ENCODE measurements around the gene CCNY.
"Not testable (repeated sequence)": the region's sequence is repeated elsewhere in the genome, so short reads cannot be mapped to it uniquely, and the experiment has no call there.

The CCNY gene

DNA sequence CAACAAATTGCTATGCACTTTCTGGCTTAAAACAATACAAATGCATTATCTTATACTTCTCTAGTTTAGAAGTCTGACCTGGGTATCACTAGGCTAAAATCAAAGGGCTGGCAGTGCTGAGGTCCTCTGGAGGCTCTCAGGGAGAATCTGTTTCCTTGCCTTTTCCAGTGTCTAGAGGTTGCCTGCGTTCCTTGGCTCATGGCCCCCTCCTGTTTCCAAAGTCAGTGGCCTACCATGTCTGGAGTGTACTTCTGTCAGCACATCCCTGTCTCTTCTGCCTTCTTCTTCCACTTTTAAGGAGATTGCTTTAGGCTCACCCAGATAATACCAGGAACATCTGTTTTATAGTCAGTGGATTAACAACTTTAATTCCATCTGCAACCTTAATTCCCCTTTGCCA lies 52.4 kb downstream of the CCNY start:
- no peak for DNase-seq

GRCh38 chr10:35390161-35390840 lies 54.0 kb downstream of the CCNY start:
- DNase-seq, result no peak

DNA sequence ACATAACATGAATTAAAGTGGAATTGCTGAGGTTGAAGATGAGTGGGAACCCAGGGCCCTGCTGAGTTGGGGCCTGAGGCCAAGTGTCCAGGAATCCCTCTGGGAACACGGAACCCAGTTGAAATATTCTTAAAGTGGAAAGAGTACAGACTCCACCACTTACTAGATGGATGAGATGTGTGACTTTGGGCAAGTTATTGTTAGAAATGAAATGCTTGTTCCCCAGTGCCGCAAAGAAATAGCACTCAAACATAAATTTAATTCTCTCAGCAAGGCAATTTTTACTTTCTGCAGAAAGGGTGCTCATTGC lies 54.5 kb downstream of the CCNY start:
- DNase-seq, result no peak

DNA sequence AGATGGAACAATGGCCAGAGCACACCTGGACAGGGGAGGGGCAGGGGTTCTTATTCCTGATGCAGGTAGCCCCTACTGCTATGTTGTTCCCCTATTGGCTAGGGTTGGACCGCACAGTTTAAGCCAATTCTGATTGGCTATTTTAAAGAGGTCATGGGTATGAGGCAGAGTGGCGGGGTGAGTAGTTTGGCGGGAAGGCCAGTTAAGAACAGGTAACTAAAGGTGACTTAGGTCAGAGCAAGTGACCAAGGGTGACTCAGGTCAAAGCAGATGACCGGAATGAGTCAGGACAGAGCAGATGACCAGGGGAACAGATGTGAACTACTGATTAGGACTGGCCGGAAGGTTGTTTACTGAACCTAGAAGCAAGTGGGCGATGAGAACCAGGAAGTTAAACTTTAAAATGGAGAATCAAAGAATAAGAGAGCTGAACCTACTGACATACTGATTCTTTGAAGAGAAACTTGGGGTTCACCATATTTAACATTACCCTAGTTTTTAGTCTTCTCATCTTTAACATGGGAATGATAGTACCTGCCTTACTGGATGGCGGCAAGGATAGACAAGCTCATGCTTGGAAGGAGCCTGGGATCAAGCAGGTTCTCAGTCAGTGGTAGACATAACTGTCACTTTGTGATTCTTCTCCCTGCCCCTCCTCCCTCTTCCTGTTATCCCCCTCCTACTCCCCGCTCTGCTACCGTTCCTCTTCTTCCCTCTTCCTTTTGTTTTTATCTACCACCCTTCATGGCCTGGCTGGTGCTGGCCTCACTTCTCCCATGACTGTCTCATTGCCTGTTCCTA lies 55.0 kb downstream of the CCNY start:
- DNase-seq, result no peak

DNA sequence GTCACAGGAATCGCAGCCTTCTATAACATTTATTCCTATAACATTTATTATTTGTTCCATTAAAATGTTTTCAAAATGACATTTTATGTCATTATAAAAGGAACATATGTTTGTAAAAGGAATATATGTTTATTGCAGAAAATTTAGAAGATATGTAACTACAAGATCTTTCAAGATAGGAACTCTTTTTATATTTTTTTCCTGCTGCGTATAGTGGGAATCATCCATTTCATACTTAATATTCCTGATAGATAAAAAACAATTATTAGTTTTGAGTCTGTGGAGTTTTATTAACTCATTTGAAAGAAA lies 55.6 kb downstream of the CCNY start:
- no peak for DNase-seq

DNA sequence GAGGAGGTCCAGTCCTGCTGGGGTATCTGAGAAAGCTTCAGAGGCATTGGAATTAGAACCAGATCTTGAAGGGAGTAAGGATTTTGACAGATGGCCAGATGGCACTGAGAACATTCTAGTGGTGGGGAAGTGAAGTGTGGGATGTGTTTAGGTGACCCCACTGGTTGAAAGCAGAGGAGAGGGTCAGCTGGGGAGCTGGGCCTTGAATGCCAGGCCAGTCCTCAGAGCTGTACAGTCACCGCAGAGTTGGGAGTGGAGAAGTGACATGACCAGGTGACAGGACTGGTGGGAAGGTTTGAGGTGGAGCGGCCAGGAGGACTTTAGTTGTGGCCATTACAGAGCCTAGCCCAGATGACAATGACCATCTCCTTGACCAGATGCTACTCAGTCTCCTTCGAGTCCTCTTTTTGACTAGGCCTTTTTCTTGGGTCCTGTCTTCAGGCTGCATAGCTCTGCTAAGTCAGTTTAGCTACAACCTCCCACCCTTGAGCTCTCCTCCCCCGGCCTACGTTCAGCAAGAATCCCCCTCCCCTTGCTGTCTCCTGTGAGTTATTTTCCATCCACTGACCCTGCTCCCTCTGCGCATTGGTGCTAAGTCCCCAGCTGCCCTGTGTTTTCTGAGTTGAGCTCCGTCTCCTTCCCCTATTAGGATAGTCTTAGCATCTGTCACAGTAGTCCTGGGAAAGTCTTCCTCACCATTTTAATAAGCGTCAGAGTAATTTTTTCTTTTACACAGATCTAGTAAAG lies 56.3 kb downstream of the CCNY start:
- DNase-seq, result no peak

DNA sequence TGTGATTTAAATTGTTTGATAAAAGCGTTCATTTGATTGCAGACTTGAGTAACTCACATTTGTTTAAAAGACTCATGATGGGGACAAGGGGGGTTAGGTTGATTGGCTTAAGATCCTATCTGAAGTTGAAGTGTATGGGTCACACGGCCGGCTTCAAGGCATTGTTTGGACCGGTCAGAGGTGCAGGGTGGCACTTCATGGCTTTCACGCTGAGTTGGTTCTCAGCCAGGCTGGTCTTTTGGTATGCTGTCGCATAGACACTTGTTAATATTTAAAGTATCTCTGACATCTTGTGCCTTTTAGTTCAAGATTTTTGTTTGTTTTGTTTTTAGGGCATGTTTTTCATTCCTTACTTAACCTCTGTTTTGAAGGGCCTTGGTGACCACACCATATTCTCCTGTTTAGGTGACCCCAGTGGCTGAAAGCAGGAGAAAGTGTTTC lies 58.1 kb downstream of the CCNY start:
- DNase-seq, result no peak

DNA sequence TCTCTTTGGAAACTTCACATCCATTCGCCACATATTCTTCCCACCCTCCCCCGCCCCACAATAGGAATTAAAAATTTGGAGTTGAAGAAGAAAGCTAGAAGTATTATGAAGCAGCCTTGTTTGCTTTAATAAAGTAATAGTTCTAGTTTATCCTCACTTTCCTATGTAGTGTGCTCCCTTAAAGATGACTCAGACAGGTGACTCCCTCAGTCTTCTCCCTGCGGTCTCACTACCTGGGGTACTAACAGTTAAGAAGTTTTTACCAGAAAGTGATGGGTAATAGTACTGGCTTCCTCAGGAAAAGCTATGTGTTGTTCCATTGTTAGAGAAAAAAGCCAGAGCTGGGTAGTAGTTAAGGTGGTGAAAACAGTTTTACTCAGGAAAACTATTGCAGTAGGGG lies 58.6 kb downstream of the CCNY start:
- DNase-seq, result no peak

GRCh38 chr10:35396560-35397434 lies 60.5 kb downstream of the CCNY start:
- DNase-seq, result no peak

- no peak for DNase-seq
These were observed 61.6 kb downstream of the CCNY start for GRCh38 chr10:35397953-35398352.

GRCh38 chr10:35398355-35398754 lies 62.0 kb downstream of the CCNY start:
- no peak for DNase-seq

DNA sequence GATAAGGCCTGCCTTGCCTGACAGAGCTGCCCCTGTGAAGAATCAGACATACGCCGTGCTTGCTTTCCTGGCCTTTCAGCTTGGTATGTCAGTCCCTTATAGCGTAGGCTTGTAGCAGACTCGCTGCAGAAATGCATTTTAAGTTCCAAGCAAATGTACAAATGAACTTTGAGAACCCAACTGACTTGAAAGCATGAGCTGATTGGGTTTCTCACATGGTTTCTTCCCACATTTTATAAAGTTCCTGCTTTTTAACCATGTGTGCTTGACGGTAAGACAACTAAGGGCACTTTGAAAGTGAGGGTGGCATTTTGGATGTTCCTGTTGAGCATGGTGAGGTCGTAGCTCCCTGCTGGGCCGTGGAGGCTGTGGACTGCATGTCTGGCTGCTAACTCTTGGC lies 62.6 kb downstream of the CCNY start:
- DNase-seq, result no peak

DNA sequence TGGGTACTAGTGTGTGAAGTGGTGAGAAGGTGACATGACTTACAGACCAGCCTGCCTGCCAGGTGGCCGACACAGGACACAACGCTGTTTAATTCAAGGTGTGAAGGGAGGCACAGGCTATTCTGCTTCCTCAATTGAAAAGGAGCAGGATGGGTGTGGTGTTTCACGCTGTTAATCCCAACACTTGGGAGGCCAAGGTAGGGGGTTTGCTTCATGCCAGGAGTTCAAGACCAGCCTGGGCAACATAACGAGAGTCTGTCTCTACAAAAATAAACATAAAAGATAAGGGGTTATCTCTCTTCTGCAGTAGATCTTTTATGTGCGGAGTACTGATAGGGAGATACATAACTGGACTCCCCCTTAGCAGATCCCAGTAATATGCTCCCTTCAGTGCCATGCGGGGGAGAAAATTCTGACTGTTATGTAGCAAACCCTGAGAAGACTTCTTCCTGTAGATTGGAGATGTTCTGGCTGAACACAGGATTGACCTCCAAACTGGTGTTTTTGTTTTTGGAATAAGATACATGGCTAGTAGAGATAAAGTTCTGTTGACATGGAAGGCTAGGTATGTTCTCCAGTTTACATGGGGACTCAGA lies 63.2 kb downstream of the CCNY start:
- DNase-seq, result no peak

- DNase-seq, result no peak
These were observed 64.4 kb downstream of the CCNY start for GRCh38 chr10:35400595-35401268.

DNA sequence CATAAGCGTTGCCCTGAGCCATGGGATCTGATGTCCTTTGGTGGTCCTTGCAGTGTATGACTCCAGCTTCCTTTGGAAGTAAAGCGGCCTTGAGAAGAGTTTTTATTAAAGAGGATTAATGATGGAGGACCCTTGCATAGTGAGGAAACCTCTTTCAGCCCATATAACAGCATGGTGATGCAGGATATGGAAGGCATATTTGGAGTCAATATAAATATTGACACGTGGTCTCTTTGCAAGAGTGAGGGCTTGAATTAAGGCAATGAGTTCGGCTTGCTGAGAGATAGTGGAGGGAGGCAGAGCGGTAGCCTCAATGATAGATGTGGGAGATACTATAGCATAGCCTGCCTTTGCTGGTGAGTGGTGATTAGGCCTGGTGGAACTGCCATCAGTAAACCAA lies 67.2 kb downstream of the CCNY start:
- DNase-seq, result not testable (repeated sequence)

GRCh38 chr10:35404077-35404476 lies 67.8 kb downstream of the CCNY start:
- DNase-seq, result not testable (repeated sequence)

DNA sequence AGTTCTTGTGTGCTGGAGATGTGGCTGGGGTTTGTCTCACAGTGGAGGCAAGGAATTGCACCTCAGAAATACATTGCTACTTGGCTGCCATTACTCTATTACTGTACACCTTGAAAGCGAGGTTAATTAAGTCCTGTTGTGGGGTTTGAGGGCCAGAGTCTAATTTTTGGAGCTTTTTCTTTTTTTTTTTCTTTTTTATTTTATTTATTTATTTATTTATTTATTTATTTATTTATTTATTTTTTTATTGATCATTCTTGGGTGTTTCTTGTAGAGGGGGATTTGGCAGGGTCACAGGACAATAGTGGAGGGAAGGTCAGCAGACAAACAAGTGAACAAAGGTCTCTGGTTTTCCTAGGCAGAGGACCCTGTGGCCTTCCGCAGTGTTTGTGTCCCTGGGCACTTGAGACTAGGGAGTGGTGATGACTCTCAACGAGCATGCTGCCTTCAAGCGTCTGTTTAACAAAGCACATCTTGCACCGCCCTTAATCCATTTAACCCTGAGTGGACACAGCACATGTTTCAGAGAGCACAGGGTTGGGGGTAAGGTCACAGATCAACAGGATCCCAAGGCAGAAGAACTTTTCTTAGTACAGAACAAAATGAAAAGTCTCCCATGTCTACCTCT lies 69.8 kb downstream of the CCNY start:
- not testable (repeated sequence) for DNase-seq

GRCh38 chr10:35407696-35408095 lies 71.4 kb downstream of the CCNY start:
- not testable (repeated sequence) for DNase-seq

DNA sequence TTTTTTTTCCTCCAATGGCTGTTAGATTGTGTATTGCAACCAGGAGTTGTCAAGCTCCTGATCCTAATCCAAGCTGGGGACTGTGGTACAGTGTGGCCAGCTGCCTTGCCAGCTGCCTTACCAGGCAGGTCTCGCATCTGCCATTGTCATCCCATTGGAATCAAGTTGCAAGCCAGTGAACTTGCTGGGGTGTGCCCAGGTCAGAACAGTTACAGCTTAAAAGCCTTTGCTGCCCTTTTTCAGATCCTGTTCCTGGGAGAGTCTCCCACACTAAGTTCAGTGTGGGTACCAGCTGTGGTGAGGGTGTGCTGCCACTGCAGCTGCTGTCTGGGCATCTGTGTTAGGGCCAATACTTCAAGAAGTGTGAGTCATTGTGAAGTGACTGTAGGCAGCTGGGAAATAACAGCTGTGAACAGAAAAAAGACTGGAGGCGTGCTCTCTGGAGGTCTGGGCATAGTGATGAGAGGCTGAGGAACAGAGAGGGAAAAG lies 72.8 kb downstream of the CCNY start:
- peak in 1 of 2 experiments; percentile 35 for DNase-seq

DNA sequence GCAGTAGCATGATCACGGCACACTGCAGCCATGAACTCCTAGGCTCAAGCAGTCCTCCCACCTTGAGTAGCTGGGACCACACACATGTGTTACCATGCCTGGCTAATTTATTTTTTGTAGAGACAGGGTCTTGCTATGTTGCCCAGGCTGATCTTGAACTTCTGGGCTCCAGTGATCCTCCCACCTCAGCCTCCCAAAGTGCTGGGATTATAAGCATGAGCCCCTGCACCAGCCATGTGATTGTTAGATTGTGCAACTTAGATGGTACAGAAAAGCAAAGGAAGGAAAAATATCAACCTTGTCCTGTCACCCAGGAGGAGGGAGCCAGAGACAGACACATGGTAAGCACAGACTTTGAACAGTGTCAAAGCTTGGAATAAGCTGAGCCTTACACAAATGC lies 73.5 kb downstream of the CCNY start:
- no peak for DNase-seq

- DNase-seq, result no peak
These were observed 75.9 kb downstream of the CCNY start for GRCh38 chr10:35412003-35412723.

Measured in activated T-cell treated with anti-CD3 and anti-CD28 coated beads, Interleukin-2, amount 50 U/mL, for 48 hours (primary cell).